Stimulated activated CD8-positive, alpha-beta memory T cell treated with anti-CD3 and anti-CD28 coated beads, Interleukin-12 subunit alpha, Interleukin-12 subunit beta, amount 100 ng/mL, for 1 hour (primary cell): Measurements from ENCODE around the gene SLC35D1.
A peak's percentile ranks its signal among the peaks of the same experiment; 100 is the strongest.
"Not testable (repeated sequence)": the region's sequence is repeated elsewhere in the genome, so short reads cannot be mapped to it uniquely, and the experiment has no call there.

Source experiments
- DNase-seq: peaks from one replicate; pipeline ENCODE4 v3.0.0-alpha.2; 2020; ENCODE audit warnings: low read depth

The SLC35D1 gene

DNA sequence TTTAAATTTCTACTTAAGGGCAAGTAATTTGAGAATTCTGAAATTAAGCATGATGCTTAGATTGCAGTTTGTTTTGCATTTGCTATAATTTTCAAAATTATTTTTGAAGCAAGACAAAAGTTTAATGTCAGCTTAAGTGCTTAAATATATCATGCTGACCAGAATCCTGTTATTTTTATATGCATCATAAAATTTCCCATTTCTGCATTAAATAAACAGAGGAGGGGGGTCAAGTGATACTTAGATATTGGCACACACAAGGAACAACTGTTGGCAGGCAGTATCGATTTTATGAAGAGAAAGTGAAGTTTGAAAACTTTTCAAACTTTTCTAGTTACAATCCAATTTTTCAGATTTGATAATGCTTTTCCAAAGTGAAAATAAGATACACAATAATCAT is 68.1 kb downstream of the SLC35D1 start:
- no peak for DNase-seq

DNA sequence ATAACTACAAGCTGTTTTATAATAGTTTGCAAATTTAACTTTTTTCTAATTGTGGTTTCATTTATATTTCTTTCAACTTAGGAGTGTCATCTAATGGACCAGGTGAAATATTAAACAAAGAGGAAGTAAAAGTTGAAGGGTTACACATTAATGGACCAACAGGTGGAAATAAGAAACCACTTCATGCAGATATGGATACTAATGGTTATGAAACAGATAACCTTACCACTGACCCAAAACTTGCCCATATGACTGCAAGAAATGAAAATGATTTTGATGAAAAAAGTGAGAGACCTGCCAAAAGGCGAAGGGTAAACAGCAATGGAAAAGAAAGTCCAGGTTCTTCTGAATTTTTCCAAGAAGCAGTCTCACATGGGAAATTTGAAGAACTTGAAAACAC is 69.5 kb downstream of the SLC35D1 start:
- DNase-seq, result no peak

DNA sequence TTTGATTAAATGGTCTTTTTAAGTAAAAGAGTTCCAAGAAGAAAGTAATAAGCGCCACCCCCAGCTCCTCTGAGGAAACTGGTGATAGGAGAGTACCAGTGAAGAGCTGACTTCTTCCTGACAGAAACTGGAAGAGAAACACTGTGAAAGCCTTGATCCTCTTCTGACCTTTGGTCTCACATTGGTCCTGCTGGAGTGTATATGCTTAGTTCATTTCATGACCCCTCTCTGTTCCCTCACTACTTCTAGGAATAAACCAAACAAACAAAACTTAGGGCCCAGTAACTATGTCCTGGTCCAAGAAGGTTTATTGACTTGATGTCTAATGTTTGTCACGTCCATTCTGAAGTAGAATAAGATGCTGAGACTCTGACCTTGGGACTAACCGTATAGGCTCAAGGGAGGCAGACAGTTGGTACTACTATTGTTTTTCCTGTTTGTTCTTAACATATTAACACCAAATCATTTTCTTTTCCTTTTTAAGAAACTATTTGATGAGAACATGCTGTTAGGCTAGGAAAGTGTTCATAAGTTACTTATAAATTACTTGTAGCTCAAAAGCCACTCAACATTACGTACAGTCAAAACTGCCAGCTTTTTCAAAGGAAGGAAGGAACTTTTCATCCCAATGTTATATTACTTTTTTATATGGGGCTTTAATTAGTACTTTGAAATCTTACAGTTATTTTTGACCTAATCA is 71.2 kb downstream of the SLC35D1 start:
- no peak for DNase-seq

DNA sequence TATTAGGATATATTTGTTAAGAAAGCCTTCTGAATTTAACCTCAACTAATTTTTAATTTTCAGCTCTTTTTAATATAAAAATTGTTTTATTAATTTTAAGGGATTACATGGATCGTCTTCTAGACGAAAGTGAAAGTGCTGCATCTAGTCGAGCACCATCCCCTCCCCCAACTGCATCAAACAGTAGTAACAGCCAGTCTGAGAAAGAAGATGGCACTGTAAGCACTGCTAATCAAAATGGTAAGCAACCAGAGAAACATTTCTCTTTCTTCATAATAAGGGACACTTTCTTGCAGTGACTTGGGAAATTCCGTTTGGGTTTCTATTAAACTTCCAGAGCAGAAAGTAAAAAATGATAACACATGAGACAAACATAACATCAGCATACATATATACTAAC is 72.3 kb downstream of the SLC35D1 start:
- DNase-seq, result peak; percentile 23

DNA sequence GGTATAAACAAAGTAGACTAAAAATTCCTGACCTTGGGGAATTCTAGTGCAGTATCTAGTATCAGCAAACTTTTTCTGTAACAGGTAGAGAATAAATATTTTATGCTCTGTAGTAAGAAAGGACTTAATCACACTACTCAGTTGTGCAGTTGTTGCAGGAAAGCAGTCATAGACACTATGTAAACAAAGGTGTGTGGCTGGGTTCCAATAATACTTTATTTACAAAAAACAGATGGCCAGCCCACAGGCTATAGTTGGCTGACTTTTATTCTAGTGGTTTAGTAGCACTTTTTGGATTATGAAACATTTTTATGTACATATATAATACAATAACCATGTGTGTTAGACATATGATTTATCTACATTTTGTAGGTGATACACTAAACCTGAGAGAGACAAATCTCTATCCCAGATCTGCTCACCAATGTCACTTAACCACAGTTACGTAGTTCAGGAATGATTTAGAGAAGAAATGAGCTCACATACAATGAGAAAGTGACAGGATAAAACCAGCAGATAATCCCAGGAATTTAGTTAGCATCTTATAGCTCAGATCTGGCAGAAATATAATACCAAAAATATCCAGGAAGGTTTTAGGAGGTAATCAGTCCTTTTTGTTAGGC is 73.1 kb downstream of the SLC35D1 start:
- no peak for DNase-seq

DNA sequence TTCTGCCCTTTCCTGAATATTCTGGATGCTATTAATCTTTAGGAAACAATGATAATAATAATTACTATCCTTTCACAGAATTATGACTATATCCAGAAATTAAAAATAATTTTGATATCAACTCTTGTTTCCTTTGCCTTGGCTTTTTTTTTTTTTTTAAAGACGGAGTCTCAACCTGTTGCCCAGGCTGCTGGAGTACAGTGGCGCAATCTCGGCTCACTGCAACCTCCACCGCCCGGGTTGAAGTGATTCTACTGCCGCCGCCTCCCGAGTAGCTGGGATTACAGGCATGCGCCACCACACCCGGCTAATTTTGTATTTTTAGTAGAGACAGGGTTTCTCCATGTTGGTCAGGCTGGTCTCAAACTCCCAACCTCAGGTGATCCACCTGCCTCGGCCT is 74.3 kb downstream of the SLC35D1 start:
- not testable (repeated sequence) for DNase-seq

- no peak for DNase-seq
Measured at GRCh38 chr1:66978201-66978600, 75.7 kb downstream of the SLC35D1 start.

- DNase-seq, result no peak
Measured at GRCh38 chr1:66968574-66968973, 85.4 kb downstream of the SLC35D1 start.

- not testable (repeated sequence) for DNase-seq
Measured at GRCh38 chr1:66966188-66966873, 87.6 kb downstream of the SLC35D1 start.

GRCh38 chr1:66957938-66958337 is 96.0 kb downstream of the SLC35D1 start:
- DNase-seq, result no peak

GRCh38 chr1:66954208-66954607 is 99.7 kb downstream of the SLC35D1 start:
- no peak for DNase-seq

DNA sequence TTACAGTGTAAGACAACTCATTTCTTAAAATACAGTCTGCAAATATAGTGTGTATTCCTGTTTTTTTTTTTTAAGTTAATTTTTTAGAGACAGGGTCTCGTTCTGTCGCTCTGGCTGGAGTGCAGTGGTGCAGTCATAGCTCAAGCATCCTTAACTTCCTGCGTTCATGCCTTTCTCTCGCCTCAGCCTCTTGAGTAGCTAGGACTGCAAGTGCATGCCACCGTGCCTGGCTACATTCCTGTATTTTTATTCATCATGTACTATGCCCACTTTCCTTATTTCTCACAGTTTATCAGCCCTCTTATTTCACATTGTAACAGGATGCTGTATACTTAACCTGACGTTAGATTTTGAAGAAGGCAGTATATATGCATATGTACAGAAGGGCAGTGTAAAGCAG is 102.4 kb downstream of the SLC35D1 start:
- DNase-seq, result no peak
